HL-60/S4 treated with phorbol 12-myristate 13-acetate at 8.2 ng/mL for 4 days and 3 days (cell line): ENCODE measurements around the gene CXCL1.

Experiments used
- in situ Hi-C: fragments of 300-500 bp; cut with MboI; formaldehyde crosslinking; loops from 2 replicates; pipeline ENCODE4 v1.15.0; 2022; ENCODE audit warnings: low sequenced_read_pairs

Gene CXCL1

GRCh38 chr4:73850261-73850970, 18.8 kb upstream of the CXCL1 start:
- in situ Hi-C loops = no loop called here

GRCh38 chr4:73851293-73851692, 17.9 kb upstream of the CXCL1 start:
- in situ Hi-C loops = no loop called here

GRCh38 chr4:73852771-73853170, 16.4 kb upstream of the CXCL1 start:
- in situ Hi-C loops = no loop called here

- in situ Hi-C loops = no loop called here
These were observed 15.9 kb upstream of the CXCL1 start, which contains the start of gene PF4V1 for GRCh38 chr4:73853246-73853704. Gene PF4V1 (plus strand): TSS chr4:73853296. CDS start chr4:73853363, 67 bp downstream.

GRCh38 chr4:73853718-73854473, 15.3 kb upstream of the CXCL1 start:
- in situ Hi-C loops = no loop called here

- in situ Hi-C loops = no loop called here
These were observed 13.8 kb upstream of the CXCL1 start for GRCh38 chr4:73855406-73855805.

- in situ Hi-C loops = no loop called here
These were observed 12.7 kb upstream of the CXCL1 start for GRCh38 chr4:73856518-73856917.

GRCh38 chr4:73859614-73860088, 9.5 kb upstream of the CXCL1 start:
- in situ Hi-C loops = no loop called here

GRCh38 chr4:73860181-73860580, 9.0 kb upstream of the CXCL1 start:
- in situ Hi-C loops = no loop called here

GRCh38 chr4:73860917-73861316, 8.3 kb upstream of the CXCL1 start:
- in situ Hi-C loops = no loop called here

GRCh38 chr4:73862322-73862721, 6.9 kb upstream of the CXCL1 start:
- in situ Hi-C loops = no loop called here

GRCh38 chr4:73864365-73864764, 4.8 kb upstream of the CXCL1 start:
- in situ Hi-C loops = no loop called here

GRCh38 chr4:73864961-73865360, 4.2 kb upstream of the CXCL1 start:
- in situ Hi-C loops = no loop called here

- in situ Hi-C loops = no loop called here
These were observed 3.6 kb upstream of the CXCL1 start for GRCh38 chr4:73865431-73866096.

- in situ Hi-C loops = no loop called here
These were observed 2.9 kb upstream of the CXCL1 start for GRCh38 chr4:73866246-73866645.

- in situ Hi-C loops = no loop called here
These were observed 1.4 kb upstream of the CXCL1 start for GRCh38 chr4:73867783-73868182.

- in situ Hi-C loops = no loop called here
These were observed 725 bp upstream of the CXCL1 start for GRCh38 chr4:73868206-73869129.

GRCh38 chr4:73870260-73870659, 1.1 kb downstream of the CXCL1 start:
- in situ Hi-C loops = no loop called here

- in situ Hi-C loops = no loop called here
These were observed 1.6 kb downstream of the CXCL1 start for GRCh38 chr4:73870768-73871167.

GRCh38 chr4:73871511-73872310, 2.5 kb downstream of the CXCL1 start:
- in situ Hi-C loops = no loop called here
